Upper lobe of left lung (tissue), 4 donors: ENCODE measurements around the gene MED13L.

ENCODE experiments used
- EP300 ChIP-seq, 4 donors: sonication (generic); formaldehyde crosslinking; IDR thresholded peaks; one replicate each; pipeline ENCODE4 v1.5.1; 2017; ENCODE audit warnings: antibody characterized with exemption in 4 of 4, control low read depth in 2 of 4
- POLR2A ChIP-seq, 4 donors: fragments of 450-650 bp; IDR thresholded peaks; one replicate each; pipeline ENCODE4 v1.5.1; 2016 to 2017; ENCODE audit warnings: antibody characterized with exemption in 4 of 4, mild to moderate bottlenecking in 2 of 4
- POLR2AphosphoS5 ChIP-seq, 2 donors: sonication (generic); formaldehyde crosslinking; IDR thresholded peaks; one replicate each; pipeline ENCODE4 v1.5.1; 2017; ENCODE audit warnings: antibody characterized with exemption in 2 of 2
- TF ChIP-seq, protein P1 (sequence below), 6 experiments: fragments of 450-650 bp in 4 of 6; fragments of 200-600 bp in 2 of 6; sonication (generic) in 2 of 6; IDR thresholded peaks; one replicate each; pipeline ENCODE4 v1.5.1; 2016 to 2019; ENCODE audit warnings: antibody characterized with exemption in 6 of 6

DNA sequence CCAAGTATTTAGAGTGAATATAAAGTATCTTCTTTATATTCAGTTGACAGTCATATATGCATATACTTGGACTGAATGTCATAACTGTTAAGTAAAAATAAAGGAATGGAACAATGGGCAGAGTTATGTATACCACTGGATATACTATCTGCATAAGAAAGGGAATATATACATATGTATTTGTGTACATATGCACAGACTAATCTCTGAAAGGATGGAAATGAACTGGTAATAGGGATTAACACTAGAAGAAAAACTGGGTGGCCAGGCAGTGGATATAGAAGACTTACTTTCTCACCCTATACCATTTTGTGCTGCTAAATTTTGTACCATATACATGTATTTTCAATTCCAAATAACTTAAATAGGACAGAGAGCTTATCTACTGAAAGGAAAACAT lies 200.1 kb downstream of the MED13L start:
- TF ChIP-seq POLR2A (IDR thresholded peaks at IDR 0.05) (no peak), POLR2AphosphoS5 (IDR thresholded peaks at IDR 0.05) (no peak), EP300 (IDR thresholded peaks at IDR 0.05) (no peak)
- TF ChIP-seq, protein P1, sequence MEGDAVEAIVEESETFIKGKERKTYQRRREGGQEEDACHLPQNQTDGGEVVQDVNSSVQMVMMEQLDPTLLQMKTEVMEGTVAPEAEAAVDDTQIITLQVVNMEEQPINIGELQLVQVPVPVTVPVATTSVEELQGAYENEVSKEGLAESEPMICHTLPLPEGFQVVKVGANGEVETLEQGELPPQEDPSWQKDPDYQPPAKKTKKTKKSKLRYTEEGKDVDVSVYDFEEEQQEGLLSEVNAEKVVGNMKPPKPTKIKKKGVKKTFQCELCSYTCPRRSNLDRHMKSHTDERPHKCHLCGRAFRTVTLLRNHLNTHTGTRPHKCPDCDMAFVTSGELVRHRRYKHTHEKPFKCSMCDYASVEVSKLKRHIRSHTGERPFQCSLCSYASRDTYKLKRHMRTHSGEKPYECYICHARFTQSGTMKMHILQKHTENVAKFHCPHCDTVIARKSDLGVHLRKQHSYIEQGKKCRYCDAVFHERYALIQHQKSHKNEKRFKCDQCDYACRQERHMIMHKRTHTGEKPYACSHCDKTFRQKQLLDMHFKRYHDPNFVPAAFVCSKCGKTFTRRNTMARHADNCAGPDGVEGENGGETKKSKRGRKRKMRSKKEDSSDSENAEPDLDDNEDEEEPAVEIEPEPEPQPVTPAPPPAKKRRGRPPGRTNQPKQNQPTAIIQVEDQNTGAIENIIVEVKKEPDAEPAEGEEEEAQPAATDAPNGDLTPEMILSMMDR (IDR thresholded peaks at IDR 0.05), result no peak
